Esophagus squamous epithelium (tissue), 5 donors: ENCODE data around the gene LGR4. TPM values are rescaled to one million over a fixed set of nuclear protein-coding genes. Genes with fewer than 3 reads are reported as not detected.

Experiments
- DNase-seq: peaks from one replicate; lab custom pipeline; 2025; lab: John Stamatoyannopoulos, UW
- H3K27ac ChIP-seq, 4 donors: fragments of 200-600 bp; sonication (generic); one replicate each; pipeline ENCODE4 v1.5.1; 2016 to 2019; ENCODE audit warnings: mild to moderate bottlenecking in 1 of 4
- H3K27me3 ChIP-seq, 4 donors: fragments of 200-600 bp; sonication (generic); 1 replicate in 3 of 4; 2 replicates in 1 of 4; pipeline versions ENCODE4 v1.5.1 to v1.6.0; 2017 to 2021; ENCODE audit warnings: antibody characterized with exemption in 1 of 4
- H3K36me3 ChIP-seq, 3 donors: fragments of 200-600 bp; sonication (generic); one replicate each; pipeline ENCODE4 v1.5.1; 2016 to 2019
- H3K4me1 ChIP-seq, 3 donors: fragments of 200-600 bp; sonication (generic); one replicate each; pipeline ENCODE4 v1.5.1; 2017 to 2019
- H3K4me3 ChIP-seq, 4 donors: fragments of 200-600 bp; sonication (generic); 1 replicate in 3 of 4; 2 replicates in 1 of 4; pipeline ENCODE4 v1.5.1; 2016 to 2019; ENCODE audit warnings: mild to moderate bottlenecking in 2 of 4, moderate library complexity in 1 of 4
- H3K9me3 ChIP-seq, 3 donors: fragments of 200-600 bp; sonication (generic); one replicate each; pipeline ENCODE4 v1.5.1; 2016 to 2019
- POLR2A ChIP-seq, 4 donors: fragments of 450-650 bp; IDR thresholded peaks; one replicate each; pipeline ENCODE4 v1.6.1; 2017; ENCODE audit warnings: antibody characterized with exemption in 4 of 4, mild to moderate bottlenecking in 4 of 4, moderate library complexity in 3 of 4
- WGBS, 2 donors: methylation state at CpG; one replicate each; pipeline ENCODE4 v1.1.5; 2018; 5-methylcytosine and 5-hydroxymethylcytosine counted together
- intact Hi-C: fragments of 100-400 bp; cut with DNase I; formaldehyde crosslinking; loops from one replicate; pipeline ENCODE4 v1.15.0; 2022
- total RNA-seq, 4 donors: library from RNA; depleted of rRNA; stranded (reverse); fragments of >200 nt; gene quantifications; one replicate each; pipeline ENCODE4 v1.1.0, GENCODE V29; 2016
- TF ChIP-seq, protein P1 (sequence below), 6 experiments: fragments of 450-650 bp in 4 of 6; fragments of 200-600 bp in 2 of 6; sonication (generic) in 2 of 6; IDR thresholded peaks; one replicate each; pipeline ENCODE4 v1.5.1; 2016 to 2019; ENCODE audit warnings: antibody characterized with exemption in 6 of 6, mild to moderate bottlenecking in 4 of 6, moderate library complexity in 4 of 6
- donor health status: DM: yes; HTN: yes; CAD: no.

LGR4 gene
- total RNA-seq, 4 donors from 2014 or later, result 22.3 to 45.6 (median 35.1) TPM

DNA sequence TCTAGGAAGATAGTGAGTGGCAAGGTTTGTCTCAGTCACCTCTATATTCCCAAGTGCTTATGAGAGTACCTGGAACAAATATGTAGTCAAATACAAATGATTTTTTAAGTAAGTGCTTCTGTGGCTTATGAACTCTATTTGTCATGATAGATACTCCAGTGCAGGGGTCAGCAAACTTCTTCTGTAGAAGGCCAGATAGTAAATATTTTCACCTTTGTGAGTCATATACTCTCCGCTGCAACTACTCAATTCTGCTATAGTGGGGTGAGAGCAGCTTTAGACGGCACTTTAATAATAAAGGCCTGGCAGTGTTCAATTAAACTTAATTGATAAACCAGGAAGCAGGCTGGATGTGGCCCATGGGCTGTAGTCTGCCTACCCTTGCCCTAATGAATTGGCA is 97.2 kb downstream of the LGR4 start:
- no peak overlapping the region for H3K27ac ChIP-seq
- H3K27me3 ChIP-seq, result no peaks in the 10 kb centered on the region
- intact Hi-C loops, result no loop called here
- DNase-seq, result no peak
- TF ChIP-seq, protein P1, sequence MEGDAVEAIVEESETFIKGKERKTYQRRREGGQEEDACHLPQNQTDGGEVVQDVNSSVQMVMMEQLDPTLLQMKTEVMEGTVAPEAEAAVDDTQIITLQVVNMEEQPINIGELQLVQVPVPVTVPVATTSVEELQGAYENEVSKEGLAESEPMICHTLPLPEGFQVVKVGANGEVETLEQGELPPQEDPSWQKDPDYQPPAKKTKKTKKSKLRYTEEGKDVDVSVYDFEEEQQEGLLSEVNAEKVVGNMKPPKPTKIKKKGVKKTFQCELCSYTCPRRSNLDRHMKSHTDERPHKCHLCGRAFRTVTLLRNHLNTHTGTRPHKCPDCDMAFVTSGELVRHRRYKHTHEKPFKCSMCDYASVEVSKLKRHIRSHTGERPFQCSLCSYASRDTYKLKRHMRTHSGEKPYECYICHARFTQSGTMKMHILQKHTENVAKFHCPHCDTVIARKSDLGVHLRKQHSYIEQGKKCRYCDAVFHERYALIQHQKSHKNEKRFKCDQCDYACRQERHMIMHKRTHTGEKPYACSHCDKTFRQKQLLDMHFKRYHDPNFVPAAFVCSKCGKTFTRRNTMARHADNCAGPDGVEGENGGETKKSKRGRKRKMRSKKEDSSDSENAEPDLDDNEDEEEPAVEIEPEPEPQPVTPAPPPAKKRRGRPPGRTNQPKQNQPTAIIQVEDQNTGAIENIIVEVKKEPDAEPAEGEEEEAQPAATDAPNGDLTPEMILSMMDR (IDR thresholded peaks at IDR 0.05), result no peak
- no peak for TF ChIP-seq POLR2A (IDR thresholded peaks at IDR 0.05)
- no peaks in the 10 kb centered on the region for H3K4me1 ChIP-seq
- H3K9me3 ChIP-seq, result no peaks in the 10 kb centered on the region
- WGBS, 2 donors, result 79 to 96% methylated on average over 2 of the region's 2 CpGs
- no peak overlapping the region for H3K4me3 ChIP-seq
- peaks cover 0 to 93% (median 0%) of the 10 kb centered on the region in 3 donors for H3K36me3 ChIP-seq

DNA sequence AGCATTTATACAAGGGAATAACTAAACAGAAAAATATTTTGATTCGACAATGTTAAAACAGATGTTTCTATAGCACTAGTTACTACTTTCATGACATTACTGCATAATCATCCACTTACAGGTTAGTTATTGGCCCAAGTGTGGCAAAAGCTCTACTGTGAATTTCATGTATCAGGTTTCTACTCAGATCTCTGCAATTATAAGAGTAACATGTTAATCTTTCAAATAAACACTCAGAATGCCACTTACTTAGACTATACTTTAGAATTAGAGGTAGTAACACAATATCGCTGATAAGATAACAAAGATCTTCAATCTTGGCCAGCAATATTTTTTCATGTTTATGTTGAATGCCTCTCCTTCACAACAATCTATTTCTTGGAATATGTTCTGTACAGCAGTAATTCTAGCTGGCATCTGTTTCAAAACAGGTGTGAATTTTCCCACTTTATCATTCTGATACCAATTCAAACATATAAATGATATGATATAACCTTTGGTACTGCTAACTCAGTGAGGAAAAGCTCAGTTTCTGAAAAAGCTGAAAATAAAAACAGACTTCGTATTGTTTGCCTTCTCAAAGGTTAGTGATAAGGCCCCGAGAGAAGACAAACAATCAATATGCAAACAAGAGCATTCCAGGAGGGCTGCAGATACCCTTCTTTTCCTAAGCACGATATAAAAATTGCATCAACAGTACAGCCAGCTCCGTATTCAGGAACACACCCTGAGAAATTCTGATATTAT is 98.6 kb downstream of the LGR4 start:
- H3K36me3 ChIP-seq, result peaks cover 0 to 88% (median 0%) of the 10 kb centered on the region in 3 donors
- no peak for DNase-seq
- no peaks in the 10 kb centered on the region for H3K9me3 ChIP-seq
- TF ChIP-seq, protein P1 (IDR thresholded peaks at IDR 0.05), result no peak
- TF ChIP-seq POLR2A (IDR thresholded peaks at IDR 0.05), result no peak
- no peaks in the 10 kb centered on the region for H3K27me3 ChIP-seq
- no peak overlapping the region for H3K27ac ChIP-seq
- WGBS, 2 donors, result 84 to 87% methylated on average over 6 of the region's 6 CpGs
- H3K4me1 ChIP-seq, result no peaks in the 10 kb centered on the region
- H3K4me3 ChIP-seq, result no peak overlapping the region
- intact Hi-C loops, result no loop called here

DNA sequence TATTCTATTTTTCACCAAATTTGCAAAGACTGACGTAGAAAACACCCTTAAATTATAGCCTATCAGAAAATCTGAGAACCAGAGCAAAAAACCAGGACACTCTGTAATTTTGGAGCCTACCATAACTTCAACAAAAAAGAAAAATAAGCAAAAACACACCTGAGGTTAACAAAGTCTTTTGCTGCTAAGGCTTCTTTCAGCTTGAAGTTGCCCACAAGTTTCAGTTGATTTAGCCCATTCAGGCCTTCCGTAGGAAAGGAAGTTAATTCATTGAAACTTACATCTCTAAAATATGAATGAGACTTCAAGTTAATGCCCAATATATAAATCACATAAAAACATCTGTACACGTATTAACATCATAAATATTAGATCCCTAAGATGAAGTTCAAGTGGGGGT is 99.2 kb downstream of the LGR4 start:
- H3K9me3 ChIP-seq, result no peaks in the 10 kb centered on the region
- no peaks in the 10 kb centered on the region for H3K4me1 ChIP-seq
- intact Hi-C loops, result no loop called here
- no peak for TF ChIP-seq POLR2A (IDR thresholded peaks at IDR 0.05)
- TF ChIP-seq, protein P1 (IDR thresholded peaks at IDR 0.05), result no peak
- H3K36me3 ChIP-seq, result peaks cover 0 to 86% (median 0%) of the 10 kb centered on the region in 3 donors
- H3K27me3 ChIP-seq, result no peaks in the 10 kb centered on the region
- no peak overlapping the region for H3K27ac ChIP-seq
- H3K4me3 ChIP-seq, result no peak overlapping the region
- no peak for DNase-seq
- WGBS, 2 donors, result 89 to 92% methylated on average over 3 of the region's 3 CpGs

DNA sequence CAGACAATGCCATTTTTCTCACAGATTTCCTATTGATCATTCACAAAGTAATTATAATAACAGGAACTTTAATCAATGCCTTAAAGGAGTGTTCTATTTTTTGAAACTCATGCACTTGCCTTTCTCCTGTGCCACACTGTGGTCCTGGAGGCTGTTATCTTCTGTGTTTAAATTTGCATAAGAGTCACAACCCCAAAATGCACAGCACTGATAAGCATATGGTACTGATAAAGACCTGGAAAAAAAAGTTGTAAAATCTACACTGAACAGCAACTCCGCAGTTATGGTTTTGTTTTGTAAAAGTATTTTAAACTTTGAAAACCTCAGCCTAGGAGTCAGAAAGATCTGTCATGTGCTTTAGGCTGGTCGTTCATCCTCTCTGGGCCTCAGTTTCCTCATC is 100.4 kb downstream of the LGR4 start:
- 89 to 91% methylated on average over 2 of the region's 2 CpGs for WGBS, 2 donors

DNA sequence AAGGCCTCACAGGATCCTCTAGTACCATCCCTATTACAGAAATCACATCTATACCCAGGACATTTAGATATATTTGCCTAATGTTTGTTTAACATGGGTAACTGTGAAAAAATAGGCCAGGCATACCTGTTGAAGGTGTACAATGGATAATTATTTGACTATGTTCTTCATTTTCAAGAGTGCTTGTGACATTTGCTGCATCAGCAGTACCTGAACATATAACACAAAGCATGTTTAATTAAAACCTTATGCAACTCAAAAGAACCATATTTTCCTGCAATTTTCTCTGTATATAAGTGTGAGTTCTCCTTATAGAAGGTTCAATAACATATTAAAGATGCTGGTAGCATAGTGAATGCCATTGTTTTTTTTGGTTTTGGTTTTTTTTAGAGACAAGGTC is 101.1 kb downstream of the LGR4 start:
- Histone ChIP-seq H3K9me3 (no peaks in the 10 kb centered on the region), H3K4me3 (no peak overlapping the region), H3K27ac (no peak overlapping the region), H3K27me3 (no peaks in the 10 kb centered on the region), H3K4me1 (no peaks in the 10 kb centered on the region), H3K36me3 (peaks cover 0 to 83% (median 0%) of the 10 kb centered on the region in 3 donors)
- DNase-seq, result no peak
- TF ChIP-seq POLR2A (IDR thresholded peaks at IDR 0.05), result no peak
- TF ChIP-seq, protein P1 (IDR thresholded peaks at IDR 0.05), result no peak
- intact Hi-C loops, result no loop called here

More for the DNA sequence above, 100.4 kb downstream of the LGR4 start:
- Histone ChIP-seq H3K36me3 (peaks cover 0 to 88% (median 0%) of the 10 kb centered on the region in 3 donors), H3K27ac (no peak overlapping the region), H3K4me3 (no peak overlapping the region), H3K27me3 (no peaks in the 10 kb centered on the region), H3K4me1 (no peaks in the 10 kb centered on the region), H3K9me3 (no peaks in the 10 kb centered on the region)
- no peak for TF ChIP-seq POLR2A (IDR thresholded peaks at IDR 0.05)
- TF ChIP-seq, protein P1 (IDR thresholded peaks at IDR 0.05), result no peak
- intact Hi-C loops, result no loop called here
- no peak for DNase-seq
